Activated CD4-positive, alpha-beta T cell treated with anti-CD3 and anti-CD28 coated beads for 24 hours (primary cell): ENCODE measurements around the gene FRMD1.
"Not testable (repeated sequence)": the region's sequence is repeated elsewhere in the genome, so short reads cannot be mapped to it uniquely, and the experiment has no call there.

Experiments used
- DNase-seq, 2 donors: peaks; one replicate each; pipeline ENCODE4 v3.0.0-alpha.2; 2020; ENCODE audit warnings: low read depth in 2 of 2

The FRMD1 gene

DNA sequence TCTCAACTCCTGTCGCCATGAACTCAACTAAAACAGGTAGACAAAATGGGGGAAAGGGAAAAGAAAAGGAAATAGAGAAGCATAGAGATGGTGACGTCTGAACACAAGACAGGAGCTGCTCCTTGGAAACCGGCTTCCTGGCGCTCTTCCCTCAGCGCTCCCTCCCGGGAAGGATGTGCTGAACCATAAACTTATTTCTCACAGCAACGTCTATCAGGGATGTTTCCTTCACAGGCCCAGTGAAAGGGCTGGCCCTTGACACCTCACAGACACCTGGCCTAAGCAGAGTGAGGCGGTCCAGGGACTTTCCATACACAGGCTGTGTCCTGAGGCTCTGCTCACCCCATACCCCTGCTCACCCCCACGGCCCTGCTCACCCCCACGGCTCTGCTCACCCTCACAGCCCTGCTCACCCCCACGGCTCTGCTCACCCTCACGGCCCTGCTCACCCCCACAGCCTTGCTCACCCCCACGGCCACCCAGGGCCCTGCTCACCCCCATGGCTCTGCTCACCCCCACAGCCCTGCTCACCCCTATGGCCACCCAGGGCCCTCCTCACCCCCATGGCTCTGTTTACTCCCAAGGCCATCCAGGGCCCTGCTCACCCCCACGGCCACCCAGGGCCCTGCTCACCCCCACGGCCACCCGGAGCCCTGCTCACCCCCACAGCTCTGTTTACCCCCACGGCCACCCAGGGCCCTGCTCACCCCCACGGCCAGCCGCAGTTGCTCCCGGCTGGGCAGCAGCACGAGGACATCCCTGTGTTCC is 653 bp downstream of the FRMD1 start:
- DNase-seq: no peak

DNA sequence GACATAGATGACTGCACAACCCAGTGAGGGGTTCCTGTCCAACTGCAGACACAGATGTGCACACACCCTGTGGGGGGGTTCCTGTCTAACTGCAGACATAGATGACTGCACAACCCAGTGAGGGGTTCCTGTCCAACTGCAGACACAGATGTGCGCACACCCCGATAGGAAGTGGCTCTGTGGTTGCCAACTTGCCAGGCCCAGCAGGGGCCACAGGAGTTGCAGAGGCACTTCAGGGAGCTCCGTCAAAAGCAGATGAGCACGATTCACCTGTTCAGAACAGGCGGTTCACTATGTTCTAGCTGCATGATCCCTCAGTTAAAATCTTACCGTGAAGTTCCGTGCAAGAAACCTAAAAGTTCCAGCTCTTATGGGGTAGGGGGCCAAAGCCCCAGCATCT is 1.6 kb downstream of the FRMD1 start:
- DNase-seq: not testable (repeated sequence)

DNA sequence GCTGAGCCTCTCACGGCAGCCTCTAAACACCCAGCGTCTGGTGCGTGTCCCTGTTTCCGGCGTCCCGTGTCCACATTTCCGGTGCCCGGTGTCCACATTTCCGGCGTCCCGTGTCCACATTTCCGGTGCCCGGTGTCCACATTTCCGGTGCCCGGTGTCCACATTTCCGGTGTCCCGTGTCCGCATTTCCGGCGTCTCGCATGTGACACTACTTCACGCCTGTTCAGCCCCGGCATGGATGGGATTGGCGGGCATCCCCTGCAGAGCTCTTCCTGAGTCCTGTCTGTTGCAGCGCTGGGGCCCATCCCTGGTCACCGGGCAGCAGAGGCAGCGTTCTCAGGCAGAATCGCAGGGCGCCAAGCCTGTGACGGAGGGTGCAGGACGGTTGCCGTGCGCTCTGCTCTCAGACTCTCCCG is 3.2 kb downstream of the FRMD1 start:
- DNase-seq: no peak

DNA sequence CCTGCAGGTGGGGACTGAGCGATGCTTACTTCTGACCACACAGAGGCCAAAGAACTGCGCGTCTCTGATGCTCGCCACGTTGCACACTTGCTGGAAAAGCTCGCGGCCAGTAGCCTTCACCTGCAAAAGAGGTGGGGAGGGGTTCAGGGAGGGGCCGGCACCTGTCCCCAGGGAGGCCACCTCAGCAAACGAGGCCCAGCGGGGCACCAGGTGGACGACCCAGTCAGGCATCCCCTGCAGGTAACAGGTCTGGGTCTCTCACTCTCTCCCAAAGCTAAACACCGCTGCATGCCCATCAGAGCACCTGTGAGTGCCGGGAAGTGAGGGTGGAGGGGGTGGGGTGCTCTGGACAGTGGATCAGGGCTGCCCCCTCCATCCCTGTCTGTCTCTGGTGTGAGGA is 3.8 kb downstream of the FRMD1 start:
- DNase-seq: no peak

DNA sequence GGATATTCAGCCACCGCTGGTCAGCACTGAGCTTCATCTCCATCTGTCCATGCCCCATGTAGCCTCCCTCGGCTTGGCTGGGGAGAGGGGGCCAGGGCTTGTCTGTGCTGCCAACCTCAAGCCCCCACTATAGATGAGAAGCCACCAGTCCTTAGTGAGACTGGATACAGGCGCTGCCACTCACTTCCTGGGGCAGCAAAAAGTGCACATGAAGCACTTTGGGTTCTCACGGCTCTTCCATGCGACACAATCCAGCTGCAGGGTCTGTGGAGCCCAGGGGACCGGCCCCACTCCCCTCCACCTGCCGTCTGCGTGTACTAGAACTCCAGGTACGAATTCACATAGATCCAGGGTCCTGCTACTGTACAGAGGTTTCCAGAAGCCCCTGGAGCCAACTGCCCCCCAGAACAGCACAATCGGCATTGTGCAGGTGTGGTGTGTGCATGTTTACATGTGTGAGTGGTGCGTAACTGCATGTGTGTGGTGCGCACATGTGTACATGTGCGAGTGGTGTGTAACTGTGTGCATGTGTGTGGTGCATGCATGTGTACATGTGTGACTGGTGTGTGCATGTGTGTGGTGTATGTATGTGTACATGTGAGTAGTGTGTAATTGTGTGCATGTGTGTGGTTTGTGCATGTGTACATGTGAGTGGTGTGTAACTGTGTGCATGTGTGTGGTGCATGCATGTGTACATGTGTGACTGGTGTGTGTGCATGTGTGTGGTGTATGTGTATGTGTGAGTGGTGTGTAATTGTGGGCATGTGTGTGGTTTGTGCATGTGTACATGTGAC is 4.9 kb downstream of the FRMD1 start:
- DNase-seq: no peak

DNA sequence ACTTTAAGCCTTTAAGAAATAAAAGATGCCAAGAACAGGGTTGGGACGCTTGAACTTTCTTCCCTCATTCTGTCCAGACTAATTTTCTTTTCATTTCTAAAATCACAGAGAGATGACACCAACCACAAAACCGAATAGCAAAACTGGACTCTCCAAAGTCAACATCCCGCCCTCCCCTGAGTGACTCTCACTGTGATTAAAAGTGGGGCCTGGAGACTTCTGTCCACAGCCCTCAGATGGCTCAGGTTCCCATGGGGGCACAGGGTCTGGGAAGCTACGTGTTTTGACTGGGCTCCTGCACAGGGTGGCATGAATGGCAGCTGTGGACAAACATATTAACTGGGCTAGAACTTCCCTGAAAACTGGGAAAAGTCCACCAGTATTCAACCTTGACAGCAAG is 6.3 kb downstream of the FRMD1 start:
- DNase-seq: no peak

DNA sequence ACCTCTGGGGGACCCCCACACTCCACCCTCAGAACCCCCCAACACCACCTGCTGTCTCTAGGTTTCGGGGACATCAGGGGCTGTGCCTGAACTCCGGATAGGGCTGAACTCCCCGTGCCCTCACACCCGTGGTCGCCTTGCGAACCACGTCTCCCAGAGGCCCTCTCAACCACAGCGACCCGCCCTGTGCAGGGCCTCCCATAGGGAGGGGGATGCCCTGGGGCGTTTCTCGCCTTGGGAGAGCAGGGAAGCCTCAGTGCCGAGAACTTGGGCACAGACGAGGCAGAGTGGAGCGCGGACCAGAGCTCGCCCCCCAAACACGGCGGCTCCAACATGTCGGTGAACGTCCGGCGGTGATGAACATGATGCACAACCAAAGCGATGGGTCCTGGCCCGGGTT is 6.8 kb downstream of the FRMD1 start:
- DNase-seq: no peak

DNA sequence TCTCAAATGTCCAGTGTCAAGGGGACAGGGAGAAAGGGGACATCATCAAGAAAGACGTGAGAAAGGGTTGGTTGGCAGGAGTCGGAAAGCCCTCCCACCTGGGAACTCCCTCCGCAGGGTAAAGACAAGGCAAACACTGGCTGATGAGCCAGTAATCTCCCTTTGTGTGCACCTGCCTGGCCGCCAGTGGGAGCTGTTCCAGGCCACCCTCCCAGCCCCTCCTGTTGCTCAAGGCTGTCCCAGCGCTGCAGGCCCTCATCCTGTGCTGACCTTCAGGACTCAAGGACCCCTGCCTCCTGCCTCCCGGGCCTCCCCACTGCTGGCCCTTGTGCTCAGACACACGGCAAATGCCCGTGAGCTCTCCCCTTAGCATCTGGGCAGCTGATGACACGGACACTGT is 7.4 kb downstream of the FRMD1 start:
- no peak for DNase-seq

DNA sequence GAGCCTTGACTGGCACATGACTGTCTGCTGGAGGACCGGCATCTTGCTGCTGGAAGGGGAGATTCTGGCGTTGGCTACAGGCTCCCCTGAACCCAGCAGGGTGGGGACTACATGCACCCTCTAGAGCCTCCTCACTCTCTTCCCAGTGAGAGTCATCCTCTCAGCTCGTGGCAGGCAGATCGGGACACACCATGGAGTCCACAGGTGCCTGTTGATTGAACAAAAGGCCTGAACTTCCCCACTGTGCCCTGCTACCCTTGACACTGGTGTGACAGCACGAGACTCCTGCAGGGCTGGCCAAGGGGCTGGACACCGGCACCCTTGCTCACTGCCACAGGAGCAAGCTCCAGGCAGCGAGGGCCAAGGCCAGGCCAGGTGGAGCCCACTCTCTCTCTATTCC is 8.2 kb downstream of the FRMD1 start:
- no peak for DNase-seq

DNA sequence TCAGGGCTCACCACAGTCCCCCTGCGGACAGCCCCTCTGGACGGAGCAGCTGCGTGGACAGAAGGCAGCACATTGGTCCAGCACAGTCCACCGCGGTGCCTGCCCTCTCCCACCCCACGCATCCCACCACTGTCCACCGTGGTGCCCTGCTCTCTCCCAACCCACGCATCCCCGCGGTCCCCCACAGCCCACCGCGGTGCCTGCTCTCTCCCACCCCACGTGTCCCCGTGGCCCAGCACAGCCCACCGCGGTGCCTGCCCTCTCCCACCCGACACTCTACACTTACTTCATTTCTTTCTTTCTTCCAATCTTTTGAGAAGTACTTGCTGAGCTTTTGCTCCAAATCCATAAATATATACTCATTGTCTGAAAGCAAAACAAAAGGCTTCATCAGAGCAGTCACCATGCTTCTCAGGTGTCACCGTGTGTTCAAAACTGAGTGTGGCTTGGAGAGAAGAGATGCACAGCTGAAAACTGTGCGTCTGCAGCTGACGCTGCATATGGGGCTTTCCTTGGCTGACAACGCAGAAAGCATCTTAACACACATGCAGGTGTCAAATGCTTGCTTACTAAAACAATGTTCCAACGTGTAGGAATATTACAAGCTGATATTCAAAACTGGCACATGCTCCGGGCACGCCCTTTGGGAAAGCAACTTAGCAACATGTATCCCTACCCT is 11.8 kb downstream of the FRMD1 start:
- no peak for DNase-seq

DNA sequence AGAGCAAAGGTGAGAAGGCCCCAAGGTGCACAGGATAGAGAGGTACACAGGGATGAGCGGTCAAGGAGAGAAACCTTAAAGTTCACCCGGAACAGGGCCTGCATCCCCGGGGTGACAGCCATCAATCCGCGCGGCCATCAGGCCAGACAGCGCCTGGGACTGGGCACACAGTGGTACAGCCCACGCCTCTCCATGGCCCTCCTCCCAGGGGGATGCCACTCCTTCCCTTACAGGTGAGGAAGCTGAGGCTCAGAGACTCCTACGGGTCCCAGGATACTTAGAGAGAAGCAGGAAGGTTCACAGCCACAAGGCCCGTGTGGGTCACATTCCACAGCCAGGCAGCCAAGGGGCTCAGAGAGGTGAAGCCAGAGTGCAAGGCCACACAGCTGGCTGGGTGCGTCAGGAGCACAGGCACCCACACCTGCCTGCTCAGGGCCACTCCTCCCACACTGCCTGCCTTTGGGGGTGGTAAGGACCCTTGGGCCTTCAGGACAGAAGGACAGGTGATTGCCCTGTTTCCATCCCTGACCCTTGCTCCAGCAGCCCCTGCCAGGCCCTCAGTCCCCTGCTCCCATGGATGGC is 14.7 kb downstream of the FRMD1 start:
- no peak for DNase-seq

DNA sequence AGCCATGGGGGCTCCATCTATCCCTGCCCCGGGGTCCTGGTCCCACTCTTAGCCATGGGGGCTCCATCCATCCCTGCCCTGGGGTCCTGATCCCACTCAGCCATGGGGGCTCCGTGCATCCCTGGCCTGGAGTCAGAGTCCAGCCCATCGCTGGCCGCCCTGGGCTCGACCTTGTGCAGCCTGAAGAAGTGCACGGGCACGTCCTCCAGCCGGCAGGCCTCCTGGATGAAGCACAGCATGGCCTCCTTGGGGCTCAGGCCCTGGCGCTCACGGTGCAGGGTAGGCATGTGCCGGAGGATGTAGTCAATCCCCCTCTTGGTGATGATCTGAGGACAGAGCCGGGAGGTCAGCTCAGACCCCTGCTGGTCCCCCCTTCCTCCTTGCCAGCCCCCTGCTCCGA is 15.6 kb downstream of the FRMD1 start:
- no peak for DNase-seq

DNA sequence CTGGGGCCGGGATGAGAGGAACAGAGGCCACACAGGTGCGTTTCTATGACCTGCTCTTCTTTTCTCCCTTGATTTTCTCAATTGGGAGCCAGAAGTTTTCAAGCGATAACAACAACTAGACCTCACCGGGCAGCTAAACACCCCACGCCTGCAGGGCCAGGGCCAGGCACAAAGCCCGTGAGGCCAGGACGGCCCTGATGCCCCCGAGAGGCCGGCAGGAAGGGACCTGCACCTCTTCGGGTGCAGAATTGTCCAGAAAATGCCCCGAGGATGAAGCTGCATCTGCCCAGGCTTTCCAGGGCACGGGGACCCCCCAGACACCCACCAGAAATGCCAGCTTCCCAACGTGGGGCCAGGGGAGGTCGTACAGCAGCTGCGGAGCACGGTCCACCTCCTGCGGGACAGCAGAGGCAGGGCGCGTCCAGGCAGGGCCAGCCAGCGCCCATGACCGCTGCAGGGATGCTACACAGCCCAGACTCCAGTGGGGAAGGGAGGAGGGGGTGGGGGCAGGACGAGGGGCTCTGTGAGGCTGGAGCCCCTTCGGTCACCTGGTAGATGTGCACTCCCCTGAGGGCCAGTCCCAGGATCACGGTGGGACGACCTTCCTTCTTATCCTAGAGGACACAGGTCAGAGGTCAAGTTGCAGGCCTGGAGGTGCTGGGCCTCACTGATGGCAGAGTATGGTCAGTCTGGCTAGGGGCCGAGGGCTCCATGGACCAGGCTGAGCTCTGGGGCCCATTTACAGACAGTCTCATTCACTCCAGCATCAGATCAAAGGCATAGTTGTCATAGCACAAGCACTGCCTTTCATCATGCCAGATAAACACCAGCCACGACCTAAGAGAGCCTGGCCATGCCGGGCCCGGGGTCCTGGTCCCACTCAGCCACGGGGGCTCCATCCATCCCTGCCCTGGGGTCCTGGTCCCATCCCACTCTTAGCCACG is 16.4 kb downstream of the FRMD1 start:
- DNase-seq: no peak

DNA sequence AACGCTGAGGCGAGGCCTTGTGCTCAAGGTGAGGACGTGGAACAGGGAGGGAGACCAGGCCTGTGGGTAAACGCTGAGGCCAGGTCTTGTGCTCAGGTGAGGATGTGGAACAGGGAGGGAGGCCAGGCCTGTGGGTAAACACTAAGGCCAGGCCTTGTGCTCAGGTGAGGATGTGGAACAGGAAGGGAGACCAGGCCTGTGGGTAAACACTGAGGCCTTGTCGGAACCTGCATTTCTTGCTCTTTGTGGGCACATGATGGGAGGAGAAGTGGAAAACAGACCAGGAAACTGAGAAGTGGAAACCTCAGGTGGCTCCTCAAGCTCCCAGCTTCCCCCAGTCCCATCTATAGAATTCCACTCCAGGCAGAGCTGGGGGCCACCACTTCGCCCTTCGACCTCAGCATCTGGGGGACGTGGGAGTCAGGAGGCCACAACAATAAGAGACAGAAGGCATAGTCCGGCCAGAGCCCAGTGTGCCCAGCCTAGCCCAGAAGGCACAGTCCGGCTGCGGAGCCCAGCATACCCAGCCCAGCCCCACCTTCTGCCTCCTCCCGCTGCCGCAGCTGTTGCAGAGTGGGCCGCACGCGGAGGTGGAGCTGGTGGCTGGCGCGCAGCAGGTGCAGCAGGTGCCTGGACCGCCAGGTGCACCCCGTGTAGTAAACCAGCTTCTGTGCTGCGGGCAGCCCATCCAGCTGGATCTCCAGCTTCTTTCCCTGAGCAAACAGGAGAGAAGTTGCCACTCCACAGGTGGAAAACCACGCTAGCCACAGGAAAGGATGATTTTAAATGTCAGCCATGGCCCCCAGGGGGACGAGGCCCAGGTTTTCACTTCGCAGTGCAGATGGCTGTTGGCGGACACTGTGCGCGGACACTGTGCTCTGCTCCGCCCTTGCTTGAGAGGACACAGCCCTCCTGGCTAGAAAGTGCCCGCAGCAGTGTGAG is 17.5 kb downstream of the FRMD1 start:
- DNase-seq: no peak

DNA sequence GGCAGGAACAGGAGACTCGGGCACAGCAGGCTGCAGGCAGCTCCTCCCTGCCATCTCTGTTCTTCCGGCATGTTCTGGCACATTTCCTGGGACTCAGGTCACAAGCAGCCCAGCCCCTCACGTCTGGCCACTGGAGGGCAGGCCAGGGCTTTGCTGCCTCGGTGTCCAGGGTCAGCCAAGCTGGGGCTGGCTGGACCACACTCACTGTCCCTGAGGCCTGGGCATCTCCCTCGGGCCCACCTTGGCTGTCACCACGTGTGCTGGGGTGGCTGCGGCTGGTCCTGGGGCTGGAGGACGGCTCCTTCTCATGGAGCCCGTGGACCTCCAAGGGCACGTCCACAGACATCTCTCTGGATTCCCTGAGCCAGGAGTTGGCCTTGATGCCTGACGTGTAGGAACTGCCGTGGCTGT is 18.5 kb downstream of the FRMD1 start:
- no peak for DNase-seq

DNA sequence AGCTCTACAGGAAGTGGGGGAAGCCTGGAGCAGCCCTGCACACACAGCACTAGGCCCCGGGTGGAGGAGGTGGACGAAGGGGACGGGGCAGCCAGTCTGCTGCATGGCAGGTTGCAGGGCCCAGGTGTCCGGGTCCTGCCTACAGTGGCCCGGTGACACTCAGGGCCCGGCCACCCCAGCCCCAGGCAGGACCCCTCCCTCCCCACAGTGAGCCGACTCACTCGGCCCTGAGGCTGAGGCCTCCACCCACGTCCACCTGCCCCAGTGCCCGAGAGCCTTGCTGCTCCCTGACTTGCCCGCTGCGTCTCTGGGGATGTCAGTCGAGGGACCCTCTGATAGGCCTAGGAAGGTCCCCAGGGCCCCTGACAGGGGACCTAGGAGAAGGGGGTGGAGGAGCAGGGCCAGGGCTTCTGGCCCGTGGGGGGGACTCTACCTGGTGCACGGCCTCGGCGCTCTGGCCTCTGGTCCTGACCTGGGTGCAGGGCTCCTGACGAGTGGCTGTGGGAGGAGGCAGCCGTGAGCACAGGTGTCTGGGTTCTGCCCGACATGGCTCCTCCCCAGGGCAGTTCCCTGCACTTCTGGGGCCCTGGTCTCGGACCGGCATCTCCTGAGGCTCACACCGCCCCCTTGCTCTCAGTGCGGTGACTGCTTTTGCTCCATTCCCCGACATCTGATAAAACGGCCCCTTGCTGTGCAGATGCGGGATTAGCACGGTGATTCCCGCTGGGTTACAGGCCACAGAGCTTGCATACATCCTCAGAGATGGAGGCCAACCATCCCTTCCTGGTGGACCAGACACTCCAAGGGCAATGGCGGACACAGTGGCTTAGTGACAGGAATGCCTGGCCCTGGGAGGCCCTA is 20.1 kb downstream of the FRMD1 start:
- DNase-seq: no peak

DNA sequence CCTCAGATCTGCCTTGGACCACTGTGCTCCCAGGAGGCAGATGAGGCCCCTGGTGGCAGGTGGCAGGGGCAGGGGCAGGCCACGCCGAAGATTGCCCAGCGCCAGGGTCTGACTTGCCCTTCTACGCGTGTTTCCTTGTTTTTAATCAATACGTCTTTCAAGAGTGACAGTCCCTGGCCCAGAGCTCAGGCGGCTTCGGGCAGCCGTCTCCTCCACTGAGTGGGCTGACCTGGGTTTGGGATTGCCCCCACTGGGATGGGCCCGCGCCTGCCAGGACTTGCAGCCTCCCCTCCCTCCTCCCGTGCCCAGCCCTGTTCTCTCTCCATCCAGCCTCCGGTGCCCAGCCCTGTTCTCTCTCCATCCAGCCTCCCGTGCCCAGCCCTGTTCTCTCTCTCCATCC is 21.2 kb downstream of the FRMD1 start:
- DNase-seq: no peak

DNA sequence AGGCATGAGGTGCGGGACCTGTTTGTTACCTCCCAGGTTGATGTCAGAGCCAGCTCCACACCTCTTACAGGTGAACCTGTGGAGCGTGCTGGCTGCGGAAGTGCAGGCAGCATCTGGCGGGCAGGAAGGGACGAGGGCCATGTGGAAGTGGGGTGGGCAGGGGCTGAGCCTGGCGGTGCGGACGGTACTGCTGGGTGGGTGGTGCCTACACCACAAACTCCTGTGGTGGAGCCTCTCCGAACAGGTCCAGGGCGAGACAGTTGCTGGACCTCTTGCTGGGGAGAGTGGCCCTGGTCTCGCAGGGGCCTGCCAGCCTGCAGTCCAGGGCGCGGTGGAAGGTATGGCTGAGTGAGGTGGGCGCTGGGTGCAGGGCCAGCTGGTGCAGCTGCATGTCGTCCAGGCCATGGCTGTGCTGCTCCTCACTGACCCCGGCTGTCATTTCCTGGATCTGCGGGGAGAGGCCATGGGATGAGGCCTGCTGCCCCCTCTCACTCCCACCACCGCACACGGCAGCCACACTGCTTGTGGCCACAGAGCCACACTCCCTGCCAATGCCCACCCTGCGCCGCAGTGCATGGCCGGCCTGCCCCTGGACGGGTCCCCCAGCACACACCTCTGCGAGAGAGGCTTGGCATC is 22.0 kb downstream of the FRMD1 start:
- no peak for DNase-seq
